Esophagus mucosa (tissue), 1 donor: Measurements from ENCODE around the gene KIR3DL1. TPM values are rescaled to one million over a fixed set of nuclear protein-coding genes. Genes with fewer than 3 reads are reported as not detected.
"Not testable (repeated sequence)": the region's sequence is repeated elsewhere in the genome, so short reads cannot be mapped to it uniquely, and the experiment has no call there.

ENCODE experiments used
- ATAC-seq: fragments of 200-7000 bp; cut with Tn5 transposase; one replicate; pipeline ENCODE4 v1.9.1; 2020
- total RNA-seq: library from RNA; stranded (reverse); gene quantifications from one replicate; pipeline ENCODE4 v1.2.4, GENCODE V29; 2023
- donor health status: DM: yes; HTN: yes; CAD: no.

The KIR3DL1 gene
- not detected for total RNA-seq

GRCh38 chr19:54816251-54816650, at the start of gene KIR3DL1:
KIR3DL1 (plus strand) TSS chr19:54816468.
- ATAC-seq, result not testable (repeated sequence)

DNA sequence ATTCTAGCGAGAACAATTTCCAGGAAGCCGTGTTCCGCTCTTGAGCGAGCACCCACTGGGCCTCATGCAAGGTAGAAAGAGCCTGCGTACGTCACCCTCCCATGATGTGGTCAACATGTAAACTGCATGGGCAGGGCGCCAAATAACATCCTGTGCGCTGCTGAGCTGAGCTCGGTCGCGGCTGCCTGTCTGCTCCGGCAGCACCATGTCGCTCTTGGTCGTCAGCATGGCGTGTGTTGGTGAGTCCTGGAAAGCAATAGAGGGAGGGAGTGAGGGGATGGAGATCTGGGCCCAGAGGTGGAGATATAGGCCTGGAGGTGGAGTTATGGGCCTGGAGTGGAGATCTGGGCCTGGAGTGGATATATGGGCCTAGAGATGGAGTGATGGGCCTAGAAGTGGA, 46.6 kb upstream of the KIR3DL1 start, which contains the start of gene KIR2DL1:
Gene KIR2DL1 (plus strand): TSS at position 148 of the 400 bp plus-strand sequence. CDS start 58 bp downstream, at position 206.
- not testable (repeated sequence) for ATAC-seq

GRCh38 chr19:54770511-54770910, 45.8 kb upstream of the KIR3DL1 start:
- not testable (repeated sequence) for ATAC-seq

- ATAC-seq, result not testable (repeated sequence)
Observed at GRCh38 chr19:54771018-54771960, 45.0 kb upstream of the KIR3DL1 start.

- ATAC-seq, result not testable (repeated sequence)
Observed at GRCh38 chr19:54772666-54773065, 43.6 kb upstream of the KIR3DL1 start.

DNA sequence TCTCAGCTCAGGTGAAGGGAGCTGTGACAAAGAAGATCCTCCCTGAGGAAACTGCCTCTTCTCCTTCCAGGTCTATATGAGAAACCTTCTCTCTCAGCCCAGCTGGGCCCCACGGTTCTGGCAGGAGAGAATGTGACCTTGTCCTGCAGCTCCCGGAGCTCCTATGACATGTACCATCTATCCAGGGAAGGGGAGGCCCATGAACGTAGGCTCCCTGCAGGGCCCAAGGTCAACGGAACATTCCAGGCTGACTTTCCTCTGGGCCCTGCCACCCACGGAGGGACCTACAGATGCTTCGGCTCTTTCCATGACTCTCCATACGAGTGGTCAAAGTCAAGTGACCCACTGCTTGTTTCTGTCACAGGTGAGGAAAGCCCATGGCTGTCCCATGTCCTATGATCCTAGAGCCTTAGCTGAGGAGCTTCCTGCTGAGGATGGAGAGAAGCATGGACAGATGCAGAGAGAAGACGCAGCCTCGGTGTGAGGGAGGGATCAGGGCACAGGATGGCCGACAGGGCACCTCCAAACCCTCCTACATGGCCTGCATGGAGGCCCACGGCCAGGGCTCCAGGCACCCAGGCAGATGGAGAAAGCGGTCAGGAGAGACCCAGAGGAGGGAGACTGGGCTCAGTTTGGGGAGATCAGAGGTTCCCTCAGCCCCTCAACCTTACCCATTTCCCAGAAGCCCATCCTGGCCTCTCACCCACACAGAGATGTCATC, 41.0 kb upstream of the KIR3DL1 start:
- not testable (repeated sequence) for ATAC-seq

- not testable (repeated sequence) for ATAC-seq
Observed at GRCh38 chr19:54775830-54776229, 40.4 kb upstream of the KIR3DL1 start.

DNA sequence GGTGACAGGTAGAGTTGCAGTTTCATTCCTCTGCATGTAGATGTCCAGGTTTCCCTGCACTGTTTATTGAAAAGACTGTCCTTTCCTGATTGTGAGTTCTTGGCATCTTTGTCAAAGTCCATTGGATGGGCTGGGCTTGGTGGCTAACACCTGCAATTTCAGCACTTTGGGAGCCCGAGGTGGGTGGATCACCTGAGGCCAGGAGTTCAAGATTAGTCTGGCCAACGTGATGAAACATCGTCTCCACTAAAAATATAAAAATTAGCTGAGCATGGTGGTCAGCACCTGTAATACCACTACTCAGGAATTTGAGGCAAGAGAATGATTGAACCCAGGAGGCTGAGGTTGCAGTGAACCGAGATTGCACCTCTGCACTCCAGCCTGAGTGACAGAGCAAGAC, 38.4 kb upstream of the KIR3DL1 start:
- ATAC-seq, result not testable (repeated sequence)

GRCh38 chr19:54778896-54779295, 37.4 kb upstream of the KIR3DL1 start:
- ATAC-seq, result not testable (repeated sequence)

DNA sequence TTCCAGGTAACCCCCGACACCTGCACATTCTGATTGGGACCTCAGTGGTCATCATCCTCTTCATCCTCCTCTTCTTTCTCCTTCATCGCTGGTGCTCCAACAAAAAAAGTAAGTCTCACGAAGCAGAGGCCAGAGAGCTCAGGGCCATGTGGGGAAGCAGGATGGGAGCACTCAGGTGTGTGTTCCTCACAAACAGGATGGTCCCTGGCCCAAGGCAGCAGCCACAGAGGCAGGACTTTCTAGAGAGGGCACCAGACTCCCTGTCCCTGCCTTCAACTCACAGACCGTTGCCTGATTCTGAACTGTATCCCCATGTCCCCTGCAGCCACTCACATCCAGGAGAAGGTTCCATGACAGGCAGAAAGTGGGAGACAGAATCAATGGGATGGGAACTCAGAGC, 33.4 kb upstream of the KIR3DL1 start:
- ATAC-seq, result not testable (repeated sequence)

DNA sequence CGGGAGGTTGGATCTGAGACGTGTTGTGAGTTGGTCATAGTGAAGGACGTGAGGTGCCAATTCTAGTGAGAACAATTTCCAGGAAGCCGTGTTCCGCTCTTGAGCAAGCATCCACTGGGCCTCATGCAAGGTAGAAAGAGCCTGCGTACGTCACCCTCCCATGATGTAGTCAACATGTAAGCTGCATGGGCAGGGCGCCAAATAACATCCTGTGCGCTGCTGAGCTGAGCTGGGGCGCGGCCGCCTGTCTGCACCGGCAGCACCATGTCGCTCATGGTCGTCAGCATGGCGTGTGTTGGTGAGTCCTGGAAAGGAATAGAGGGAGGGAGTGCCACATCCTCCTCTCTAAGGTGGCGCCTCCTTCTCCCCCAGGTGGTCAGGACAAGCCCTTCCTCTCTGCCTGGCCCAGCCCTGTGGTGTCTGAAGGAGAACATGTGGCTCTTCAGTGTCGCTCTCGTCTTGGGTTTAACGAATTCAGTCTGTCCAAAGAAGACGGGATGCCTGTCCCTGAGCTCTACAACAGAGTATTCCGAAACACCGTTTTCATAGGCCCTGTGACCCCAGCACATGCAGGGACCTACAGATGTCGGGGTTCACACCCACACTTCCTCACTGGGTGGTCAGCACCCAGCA, 30.1 kb upstream of the KIR3DL1 start:
- ATAC-seq, result not testable (repeated sequence)

DNA sequence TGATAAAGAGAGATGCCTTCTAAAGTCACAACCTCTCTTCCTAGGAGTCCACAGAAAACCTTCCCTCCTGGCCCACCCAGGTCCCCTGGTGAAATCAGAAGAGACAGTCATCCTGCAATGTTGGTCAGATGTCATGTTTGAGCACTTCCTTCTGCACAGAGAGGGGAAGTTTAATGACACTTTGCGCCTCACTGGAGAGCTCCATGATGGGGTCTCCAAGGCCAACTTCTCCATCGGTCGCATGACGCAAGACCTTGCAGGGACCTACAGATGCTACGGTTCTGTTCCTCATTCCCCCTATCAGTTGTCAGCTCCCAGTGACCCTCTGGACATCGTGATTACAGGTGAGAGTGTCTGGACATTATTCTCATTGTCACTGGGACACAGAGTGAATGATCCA, 28.1 kb upstream of the KIR3DL1 start:
- not testable (repeated sequence) for ATAC-seq

DNA sequence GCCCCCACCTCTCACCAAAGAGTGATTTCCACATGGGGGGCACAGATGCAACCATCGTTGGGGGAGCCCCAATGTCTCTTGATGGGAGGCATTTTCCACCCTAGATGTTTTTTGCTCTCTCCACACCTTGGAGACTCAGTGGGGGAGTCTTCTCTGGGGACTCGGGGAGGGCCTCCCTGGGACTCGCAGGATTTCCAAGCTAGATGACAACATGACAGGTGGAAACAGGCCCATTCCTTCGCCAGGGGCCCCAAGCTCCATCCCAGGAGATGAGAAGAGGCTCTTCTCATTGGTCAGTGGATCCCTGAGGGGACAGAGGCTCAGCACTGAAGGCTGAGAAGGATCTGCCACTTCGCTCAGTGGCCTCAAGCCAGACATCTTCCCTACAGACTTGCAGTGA, 25.6 kb upstream of the KIR3DL1 start:
- ATAC-seq, result no peak

DNA sequence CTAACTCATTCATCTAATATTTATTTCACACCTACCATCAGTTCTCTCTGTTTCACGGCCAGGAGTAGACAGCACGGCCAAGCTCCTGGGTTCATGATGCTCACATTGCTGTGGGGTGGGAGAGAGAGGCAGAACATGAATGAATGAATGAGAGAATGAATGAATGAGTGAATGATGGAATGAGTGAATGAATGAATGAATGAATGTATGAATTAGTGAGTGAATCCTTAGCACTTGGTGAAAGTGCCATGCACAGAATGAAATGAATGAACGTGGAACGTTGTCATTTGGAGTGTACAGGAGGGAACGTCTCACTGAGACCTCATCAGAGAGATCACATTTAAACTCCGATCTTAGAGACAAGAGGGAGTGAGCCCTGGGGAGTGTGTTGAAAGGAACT, 24.8 kb upstream of the KIR3DL1 start:
- ATAC-seq, result no peak

DNA sequence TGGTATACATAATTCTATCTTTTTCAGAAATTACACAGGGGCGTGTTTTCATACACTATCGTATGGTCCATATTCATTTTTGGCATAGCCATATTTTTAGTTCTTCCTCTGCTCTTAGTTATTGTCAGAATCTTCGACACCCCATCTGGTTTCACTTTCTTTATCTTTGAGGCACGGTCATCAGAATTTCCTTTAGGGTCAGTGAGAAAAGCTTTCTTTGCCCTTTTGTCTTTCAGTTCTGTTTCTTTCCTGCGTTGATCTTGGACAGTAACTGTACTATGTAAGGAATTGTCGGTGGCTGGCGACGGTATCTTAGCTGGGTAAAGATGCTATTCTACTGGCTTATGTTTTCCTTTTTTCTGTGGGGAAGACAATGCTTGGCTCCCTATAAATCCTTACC, 23.5 kb upstream of the KIR3DL1 start:
- no peak for ATAC-seq

DNA sequence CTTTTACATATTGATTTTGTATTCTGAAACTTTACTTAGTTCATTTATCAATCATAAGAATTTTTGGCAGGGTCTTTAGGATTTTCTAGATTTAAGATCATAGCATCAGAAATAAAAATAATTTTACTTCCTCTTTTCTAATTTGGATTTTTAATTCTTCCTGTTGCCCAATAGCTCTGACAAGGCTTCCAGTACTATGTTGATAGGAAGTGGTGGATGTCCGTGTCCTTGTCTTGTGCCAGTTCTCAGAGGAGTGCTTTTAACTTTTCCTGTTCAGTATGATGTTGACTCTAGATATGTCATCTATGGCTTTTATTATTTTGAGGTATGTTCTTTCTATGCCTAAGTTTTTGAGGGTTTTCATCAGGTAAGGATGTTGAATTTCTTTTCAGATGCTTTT, 20.5 kb upstream of the KIR3DL1 start:
- ATAC-seq, result no peak

GRCh38 chr19:54803410-54803809, 12.9 kb upstream of the KIR3DL1 start, which contains the start of gene KIR2DL4:
KIR2DL4 (plus strand) TSS chr19:54803610; CDS start chr19:54803652, 42 bp downstream.
- no peak for ATAC-seq

DNA sequence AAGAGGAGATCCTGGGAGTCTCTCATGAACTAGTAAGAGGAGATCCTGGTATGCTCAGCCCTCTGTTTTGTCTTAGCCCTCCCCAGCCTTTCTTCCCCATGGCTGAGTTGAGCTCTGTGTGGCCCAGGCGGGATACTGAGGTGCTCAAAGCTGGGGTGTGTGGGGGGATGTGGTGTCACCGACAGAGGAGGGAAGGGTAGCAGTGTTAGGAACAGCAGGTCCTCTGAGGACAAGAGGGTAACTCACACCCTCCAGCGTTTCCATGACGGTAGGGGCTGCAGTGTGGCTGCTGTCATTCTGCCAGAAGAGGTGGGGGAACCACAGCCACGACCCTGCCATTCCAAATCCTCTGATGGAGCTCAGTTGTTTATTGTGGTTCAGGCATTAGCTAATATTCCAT, 12.2 kb upstream of the KIR3DL1 start:
- no peak for ATAC-seq

- no peak for ATAC-seq
Observed at GRCh38 chr19:54804571-54804970, 11.7 kb upstream of the KIR3DL1 start.

- ATAC-seq, result no peak
Observed at GRCh38 chr19:54805665-54806515, 10.4 kb upstream of the KIR3DL1 start.

DNA sequence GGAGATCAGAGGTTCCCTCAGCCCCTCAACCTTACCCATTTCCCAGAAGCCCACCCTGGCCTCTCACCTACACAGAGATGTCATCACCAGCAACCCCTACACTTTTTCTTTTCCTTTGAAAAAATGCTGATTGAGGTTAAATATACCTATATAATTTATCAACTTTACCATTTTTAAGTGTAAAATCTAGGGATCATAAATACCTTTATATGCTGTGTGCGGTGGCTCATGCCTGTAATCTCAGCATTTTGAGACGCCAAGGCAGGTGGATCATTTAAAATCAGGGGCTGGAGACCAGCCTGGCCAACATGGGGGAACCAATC, 9.8 kb upstream of the KIR3DL1 start:
- no peak for ATAC-seq

DNA sequence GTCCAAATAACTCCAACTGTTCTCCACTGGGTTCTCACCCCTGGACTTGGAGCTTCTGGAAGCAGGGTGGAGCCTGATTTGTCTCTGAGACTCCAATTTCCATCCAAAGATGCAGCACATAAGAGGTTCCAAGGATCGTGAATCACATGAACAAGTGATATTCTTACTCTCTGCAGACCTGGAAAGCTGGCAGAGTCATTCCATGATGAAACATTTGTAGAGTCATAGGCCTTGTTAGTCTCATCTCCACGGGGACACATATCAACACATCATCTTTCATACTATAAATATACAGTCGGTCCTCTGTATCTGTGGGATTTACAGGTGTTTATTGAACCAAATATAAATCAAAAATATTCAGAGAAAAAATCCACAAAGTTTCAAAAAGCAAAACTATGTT, 1.7 kb upstream of the KIR3DL1 start:
- ATAC-seq, result not testable (repeated sequence)
